Right renal pelvis (tissue), 4 donors: ENCODE results near the gene C9orf50. TPM values are rescaled to one million over a fixed set of nuclear protein-coding genes. Genes with fewer than 3 reads are reported as not detected.
"Not testable (repeated sequence)": the region's sequence is repeated elsewhere in the genome, so short reads cannot be mapped to it uniquely, and the experiment has no call there.

Source experiments
- DNase-seq, 4 donors: peaks; one replicate each; pipeline ENCODE4 v3.0.0-alpha.2; 2013; ENCODE audit warnings: low read depth in 4 of 4, low spot score in 3 of 4, missing footprints in 1 of 4
- polyA plus RNA-seq, 4 donors: library from polyadenylated mRNA; unstranded; fragments of 120-200 nt; gene quantifications; one replicate each; pipeline ENCODE4 v1.2.1, GENCODE V29; 2013; ENCODE audit not compliant: insufficient read length in 4 of 4

The C9orf50 gene, protein sequence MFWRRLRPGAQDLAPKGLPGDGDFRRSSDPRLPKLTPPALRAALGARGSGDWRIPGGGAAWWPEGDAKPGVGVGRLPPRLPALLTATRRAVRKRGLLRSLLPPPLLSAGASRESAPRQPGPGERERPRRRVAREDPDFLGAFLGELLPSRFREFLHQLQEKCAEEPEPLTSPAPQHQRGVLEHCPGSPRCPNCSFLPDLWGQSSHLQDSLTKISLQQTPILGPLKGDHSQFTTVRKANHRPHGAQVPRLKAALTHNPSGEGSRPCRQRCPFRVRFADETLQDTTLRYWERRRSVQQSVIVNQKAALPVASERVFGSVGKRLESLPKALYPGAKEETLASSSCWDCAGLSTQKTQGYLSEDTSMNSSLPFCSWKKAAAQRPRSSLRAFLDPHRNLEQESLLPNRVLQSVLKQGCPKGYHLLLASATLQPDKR
- polyA plus RNA-seq = under 1 TPM; 0.72 to 0.88 (median 0.79) TPM

DNA sequence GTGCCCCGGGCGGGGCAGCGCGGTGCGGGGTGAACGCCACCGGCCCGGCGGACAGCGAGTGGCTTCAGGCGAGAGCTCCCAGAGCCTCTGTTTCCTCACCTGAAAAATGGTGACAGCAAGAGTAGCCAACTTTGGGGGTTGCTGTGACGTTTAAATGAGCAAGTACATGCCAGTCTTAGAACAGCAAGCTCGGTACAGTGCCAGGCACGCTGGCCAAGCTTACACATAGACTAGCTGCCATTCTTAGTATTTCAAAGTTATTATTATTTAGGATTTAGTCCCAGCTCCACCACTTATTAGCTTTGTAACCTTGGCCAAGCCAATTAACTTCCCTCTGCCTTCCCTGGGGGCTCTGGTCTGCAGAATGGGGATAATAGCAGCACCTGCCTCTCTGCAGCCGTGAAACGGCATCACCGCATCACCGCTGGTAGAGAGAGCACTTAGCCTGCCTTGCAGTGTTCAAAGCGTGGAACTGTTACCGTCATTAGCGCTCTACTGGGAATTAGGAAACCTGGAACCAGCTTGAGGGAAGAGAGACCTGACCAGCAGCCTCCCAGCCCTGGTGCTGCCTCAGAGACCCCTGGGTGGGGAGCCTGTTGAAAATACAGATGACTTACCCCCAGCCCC lies at the start of gene C9orf50:
TSS of gene C9orf50 (minus strand) at position 433 of the 627 bp plus-strand sequence. CDS start 527 bp downstream, outside the sequence.
- DNase-seq = no peak

DNA sequence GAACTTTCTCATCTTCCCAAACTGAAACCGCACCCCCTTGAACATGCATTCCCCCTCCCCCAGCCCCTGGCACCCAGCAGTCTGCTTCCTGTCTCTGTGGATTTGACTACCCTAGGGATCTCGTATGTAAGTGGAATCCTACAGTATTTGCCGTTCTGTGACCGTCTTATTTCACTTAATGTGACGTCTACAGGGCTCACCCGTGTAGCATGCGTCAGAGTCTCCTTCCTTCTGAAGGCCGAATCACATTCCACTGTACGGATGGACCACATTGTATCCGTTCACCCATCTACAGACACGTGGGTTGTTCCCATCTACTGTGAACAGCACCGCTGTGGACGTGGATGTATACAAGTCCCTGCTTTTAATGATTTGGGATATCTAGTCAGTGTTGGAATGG lies 49.0 kb upstream of the C9orf50 start:
- DNase-seq = no peak

GRCh38 chr9:129669141-129669718 lies 48.3 kb upstream of the C9orf50 start:
- no peak for DNase-seq

GRCh38 chr9:129667850-129668249 lies 46.9 kb upstream of the C9orf50 start:
- no peak for DNase-seq

DNA sequence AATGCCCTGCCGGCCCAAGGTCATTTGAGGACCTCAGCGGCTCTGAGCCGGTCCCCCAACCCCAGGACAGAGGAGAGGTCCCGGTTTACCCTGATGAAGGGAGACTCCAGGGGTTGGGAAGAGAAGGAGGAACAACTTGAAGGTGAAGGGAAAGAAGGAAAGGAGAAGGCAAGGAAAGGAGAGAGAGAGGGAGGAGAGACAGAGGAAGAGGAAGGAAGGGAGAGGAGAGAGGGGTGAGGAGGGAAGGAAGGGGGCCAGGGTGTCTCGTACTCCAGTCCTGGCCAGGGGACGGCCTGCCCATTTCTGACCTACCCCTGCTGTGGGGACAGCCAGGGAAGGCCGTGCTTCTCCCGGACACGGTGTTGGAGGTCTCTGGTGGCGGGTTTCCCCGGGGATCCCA lies 46.5 kb upstream of the C9orf50 start:
- DNase-seq = no peak

- DNase-seq = no peak
Observed at GRCh38 chr9:129666575-129666974, 45.7 kb upstream of the C9orf50 start.

DNA sequence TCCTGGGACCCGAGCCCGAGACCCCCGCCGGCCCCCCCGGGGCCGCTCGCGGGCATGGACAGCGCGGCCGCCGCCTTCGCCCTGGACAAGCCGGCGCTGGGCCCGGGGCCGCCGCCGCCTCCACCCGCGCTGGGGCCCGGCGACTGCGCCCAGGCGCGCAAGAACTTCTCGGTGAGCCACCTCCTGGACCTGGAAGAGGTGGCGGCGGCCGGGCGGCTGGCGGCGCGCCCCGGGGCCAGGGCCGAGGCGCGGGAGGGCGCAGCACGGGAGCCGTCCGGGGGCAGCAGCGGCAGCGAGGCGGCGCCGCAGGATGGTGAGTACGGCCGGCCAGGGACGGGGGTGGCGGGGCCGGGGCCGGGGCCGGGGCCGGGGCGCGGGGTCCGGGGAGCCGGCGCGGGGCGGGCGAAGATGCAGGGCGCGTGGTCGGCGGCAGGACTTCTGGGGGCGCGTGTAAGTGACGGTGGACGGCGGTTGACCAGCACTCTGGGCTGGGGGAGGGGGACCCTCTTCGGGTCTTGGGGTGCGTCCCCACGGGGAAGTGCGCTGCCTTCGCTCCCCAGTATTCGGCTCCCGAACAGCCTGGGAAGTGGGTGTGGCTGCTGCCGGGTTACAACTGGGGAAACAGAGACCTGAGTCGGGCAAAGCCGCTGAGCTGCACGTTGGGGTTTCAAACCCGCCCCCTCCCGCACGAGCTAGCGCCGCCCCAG lies 45.1 kb upstream of the C9orf50 start:
- no peak for DNase-seq

DNA sequence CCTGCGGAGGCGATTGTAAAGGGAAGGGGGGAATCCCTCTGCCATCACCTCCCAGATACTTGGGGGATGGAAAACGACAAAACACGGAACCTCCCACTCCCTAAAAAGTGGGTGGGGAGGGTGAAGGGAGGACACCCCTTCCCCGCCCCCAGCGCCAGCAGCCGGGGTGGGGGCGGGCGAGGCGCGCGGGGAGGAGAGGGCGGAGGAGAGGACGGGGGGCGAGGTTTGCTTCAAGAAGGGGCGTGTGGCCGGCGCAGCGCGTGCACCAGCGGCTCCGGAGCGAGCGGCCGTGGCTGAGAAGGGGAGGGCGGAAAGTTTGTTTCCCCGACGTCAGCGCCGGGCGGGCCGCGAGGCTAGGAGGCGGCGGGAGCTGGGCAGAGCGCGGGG lies 44.5 kb upstream of the C9orf50 start, which contains the start of gene PRRX2:
TSS of gene PRRX2 (plus strand) at position 259 of the 387 bp plus-strand sequence. CDS start 221 bp downstream, outside the sequence.
- no peak for DNase-seq

GRCh38 chr9:129664746-129665388 lies 44.0 kb upstream of the C9orf50 start:
- DNase-seq = no peak

DNA sequence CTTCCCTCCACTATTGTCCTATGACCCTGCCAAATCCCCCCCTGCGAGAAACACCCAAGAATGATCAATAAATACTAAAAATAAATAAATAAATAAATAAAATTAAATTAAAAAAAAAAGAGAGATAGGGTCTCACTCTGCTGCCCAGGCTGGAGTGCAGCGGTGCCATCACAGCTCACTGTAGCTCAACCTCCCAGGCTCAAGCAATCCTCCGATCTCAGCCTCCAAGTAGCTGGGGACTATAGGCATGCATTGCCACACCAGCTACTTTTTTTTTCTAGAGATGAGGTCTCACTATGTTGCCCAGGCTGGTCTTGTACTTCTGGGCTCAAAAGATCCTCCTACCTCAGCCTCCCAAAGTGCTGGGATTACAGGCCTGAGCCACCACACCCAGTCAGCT lies 41.3 kb upstream of the C9orf50 start:
- not testable (repeated sequence) for DNase-seq

DNA sequence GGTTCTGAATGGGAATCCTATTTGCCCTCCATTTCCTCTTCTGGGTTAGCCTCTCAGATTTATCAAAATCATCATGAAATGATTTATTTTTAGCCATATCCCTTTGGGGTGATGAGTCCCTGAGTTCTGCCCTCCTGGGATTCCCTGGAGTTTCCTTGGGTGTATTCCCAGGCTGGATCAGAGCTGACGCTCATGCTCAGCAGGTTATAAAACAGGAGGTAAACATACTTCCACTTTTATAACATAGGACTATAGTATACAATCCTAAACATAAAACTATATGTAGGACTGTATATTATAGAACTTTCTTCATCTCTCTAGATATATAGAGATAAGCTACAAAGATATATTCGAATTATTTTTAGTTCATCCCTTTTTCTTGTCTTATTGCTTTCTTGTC lies 40.1 kb upstream of the C9orf50 start:
- no peak for DNase-seq

GRCh38 chr9:129656795-129657390 lies 36.0 kb upstream of the C9orf50 start:
- no peak for DNase-seq

DNA sequence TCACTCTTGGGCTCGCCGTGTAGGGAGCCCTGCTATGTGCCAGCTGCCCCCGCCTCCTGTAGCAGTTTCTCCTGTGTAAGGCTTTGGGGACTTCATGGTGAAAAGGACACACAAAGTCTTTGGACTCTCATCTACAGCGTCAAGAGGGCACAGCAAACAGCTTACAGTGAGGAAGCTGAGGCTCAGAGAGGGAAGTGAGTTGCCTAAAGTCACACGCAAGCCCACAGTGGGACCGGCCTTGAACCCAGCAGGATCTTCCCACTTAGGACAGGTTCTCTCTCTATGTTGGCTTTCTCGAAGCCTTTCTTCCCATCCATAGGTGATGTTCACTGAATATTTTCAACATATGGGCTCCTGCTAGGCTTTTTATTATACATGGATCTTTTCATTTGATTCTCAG lies 34.8 kb upstream of the C9orf50 start:
- DNase-seq = no peak

DNA sequence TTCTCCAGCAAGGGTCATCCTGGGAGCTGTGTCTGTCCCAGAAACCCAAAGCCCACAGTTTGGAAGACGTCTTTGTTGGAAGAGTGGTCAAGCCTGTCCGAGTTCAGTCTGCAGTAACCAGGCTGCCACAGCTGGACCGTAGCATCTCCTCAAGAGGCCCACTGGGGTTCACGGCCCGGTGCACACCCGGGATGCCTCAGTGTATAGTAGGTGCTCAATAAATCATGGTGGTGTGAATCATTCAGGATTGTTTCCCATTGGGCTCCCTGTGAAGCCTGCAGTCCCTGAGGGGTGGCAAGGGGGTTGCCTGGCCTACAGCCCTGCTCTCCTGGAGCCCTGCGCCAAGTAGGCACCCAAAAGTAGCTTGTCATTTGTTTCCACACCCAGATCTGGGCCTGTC lies 34.3 kb upstream of the C9orf50 start:
- DNase-seq = no peak

DNA sequence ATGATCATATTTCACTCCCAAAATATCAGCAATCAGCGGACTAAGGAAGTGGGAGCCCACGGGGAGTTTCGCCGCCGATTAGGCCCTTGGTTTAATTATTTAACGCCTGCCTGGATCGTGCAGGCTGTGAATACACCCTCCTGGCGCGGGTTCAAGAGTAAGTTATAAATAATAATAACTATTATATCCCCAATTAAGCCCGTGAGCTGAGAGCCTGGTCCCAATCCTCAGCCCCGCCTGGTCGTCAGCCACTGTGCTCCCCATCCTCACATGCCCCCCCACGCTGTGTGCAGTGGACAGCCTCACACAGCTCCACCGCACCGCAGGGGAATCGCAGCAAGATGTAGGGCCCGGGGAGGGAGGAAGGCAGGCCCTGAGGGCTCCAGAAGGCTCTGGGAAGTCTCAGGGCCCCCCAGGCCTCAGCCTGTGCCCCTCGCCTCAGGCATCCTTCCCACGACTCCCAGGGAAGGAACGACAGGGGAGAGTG lies 33.7 kb upstream of the C9orf50 start:
- no peak for DNase-seq

DNA sequence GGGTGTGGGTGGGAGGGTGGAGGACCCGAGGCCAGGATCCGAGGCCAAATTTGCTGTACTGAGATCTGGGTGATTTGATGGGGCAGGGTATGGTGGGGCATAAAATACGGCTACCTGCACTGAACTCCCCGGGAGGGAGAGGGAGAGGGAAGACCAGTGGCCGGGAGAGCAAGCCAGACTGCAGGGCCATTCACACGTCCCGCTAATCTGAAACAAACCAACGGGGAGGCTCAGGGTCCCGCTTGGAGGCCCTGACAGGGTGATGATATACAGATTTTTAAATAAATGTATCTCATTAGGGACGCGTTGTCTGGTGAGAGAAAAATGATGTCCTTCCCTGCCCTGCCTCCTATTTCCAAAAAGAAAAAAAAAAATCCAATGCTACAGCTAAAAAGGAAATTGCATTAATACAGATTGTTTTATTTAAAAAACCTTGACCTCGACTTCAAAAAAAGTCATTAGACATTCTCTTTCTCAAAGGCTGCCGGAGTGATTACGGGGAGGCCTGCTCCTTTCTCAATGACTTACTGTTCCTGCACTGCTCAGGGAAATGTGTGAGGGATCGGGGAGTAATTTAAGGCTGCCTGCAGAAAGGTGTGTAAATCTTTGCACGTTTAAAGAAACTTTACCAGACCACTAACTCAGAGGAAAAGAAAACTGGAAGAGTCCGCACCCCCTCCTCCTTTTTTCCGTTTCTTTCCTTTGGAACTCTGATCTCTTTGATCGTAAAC lies 33.1 kb upstream of the C9orf50 start:
- peak in 3 of 4 donors; percentile 46 to 75 (median 71) for DNase-seq

GRCh38 chr9:129650680-129651235 lies 29.9 kb upstream of the C9orf50 start:
- no peak for DNase-seq

DNA sequence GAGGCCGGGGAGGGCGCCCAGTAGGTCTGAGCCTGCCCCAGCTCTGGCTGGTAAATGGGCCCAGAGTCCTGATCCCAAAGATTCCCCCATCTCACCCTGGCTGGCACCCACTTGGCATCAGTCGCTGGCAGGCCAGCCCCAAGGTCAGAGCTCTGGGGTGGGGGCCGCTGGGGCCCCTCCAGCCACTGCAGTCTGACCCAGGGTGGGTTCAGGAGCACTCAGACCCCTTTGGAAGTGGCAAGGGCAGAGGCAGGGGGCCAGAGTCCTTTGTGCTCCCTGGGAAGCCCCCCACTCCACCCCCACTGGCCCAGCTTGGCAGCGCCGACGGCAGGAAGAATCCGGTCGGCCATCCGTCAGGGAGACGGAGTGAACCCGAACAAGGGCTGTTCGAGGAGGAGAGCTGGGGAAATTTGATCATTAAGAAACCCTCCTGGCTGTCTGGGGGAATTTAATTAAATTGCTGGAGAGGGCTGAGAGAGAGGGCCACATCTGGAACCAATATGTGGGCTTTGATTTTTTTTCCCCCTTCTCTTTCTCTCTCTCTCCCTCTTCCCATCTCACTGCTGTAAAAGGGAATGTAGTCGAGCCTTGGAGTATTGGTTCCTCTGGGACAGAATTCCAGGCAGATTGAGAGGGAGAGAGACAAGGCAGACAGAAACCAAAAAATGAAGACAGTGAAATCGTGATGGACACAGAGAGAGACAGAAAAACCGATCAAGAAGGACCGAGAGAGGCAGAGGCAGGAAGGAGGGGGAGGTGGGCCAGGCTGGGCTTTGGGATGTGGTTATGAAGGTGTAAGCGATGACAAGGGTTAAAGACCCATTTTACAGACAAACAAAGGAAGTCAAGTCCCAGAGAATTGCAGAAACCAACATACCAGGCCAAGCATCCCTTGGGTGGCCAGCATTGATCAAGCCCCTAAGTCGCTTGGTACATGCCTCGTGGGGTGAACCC lies 29.1 kb upstream of the C9orf50 start:
- DNase-seq = no peak
